GM15510 (cell line): ENCODE results near the gene GBP5.

Experiments used
- POLR2A ChIP-seq: IDR thresholded peaks from 3 replicates; pipeline ENCODE4 v1.6.1; 2011; ENCODE audit warnings: borderline replicate concordance; ENCODE audit not compliant: insufficient read length; ENCODE audit errors: extremely low read depth

The GBP5 gene

GRCh38 chr1:89287181-89288050, 14.8 kb upstream of the GBP5 start:
- no peak for TF ChIP-seq POLR2A

DNA sequence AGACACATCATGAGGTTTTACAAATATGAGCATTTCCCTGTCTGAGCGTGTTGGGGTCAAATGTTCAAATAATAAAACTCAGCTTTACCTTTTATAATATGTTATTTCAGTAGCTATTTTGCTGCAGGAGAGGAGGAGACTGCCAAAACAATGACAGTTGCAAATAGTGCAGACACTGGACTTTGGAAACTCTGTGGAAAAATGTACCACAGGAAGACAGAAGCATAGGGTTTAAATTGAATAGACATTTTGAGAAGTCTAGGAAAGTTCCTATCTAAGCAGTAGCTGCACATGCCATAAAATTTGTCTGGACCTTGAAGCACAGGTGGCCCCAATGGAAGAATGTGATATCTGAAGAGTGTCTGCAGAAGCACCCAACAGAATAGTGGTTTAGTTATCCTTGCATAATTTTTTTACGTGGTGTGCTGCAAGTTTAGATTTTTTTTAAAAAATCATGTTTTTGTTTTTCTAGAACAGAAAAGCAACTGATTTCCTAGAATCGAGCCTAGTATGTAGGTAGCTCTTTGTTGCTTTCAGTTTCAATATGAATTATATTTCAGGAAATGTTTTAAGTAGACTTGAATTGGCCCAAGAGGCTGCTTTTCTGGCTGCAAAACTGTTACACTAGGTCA, 14.0 kb upstream of the GBP5 start:
- no peak for TF ChIP-seq POLR2A

GRCh38 chr1:89285745-89286380, 13.2 kb upstream of the GBP5 start:
- no peak for TF ChIP-seq POLR2A

DNA sequence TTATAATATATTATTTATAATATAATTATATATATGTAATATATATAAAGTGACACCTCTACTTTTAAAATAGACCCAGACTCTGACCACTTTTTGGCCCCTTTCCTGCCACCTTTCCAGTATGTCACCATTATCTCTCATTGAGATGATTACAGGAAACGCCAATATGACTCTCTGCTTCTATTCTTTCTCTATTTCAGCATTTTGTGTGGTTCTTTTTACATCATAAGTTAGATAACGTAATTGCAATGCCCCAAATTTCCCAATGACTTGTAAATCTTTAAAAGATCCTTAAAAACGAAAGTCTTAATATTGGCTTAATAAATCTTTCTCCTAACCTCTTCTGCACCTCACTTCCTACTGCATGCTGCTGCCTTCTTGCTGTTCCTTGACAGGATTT, 8.1 kb upstream of the GBP5 start:
- TF ChIP-seq POLR2A, result no peak

- no peak for TF ChIP-seq POLR2A
Measured at GRCh38 chr1:89279011-89279466, 6.4 kb upstream of the GBP5 start.

DNA sequence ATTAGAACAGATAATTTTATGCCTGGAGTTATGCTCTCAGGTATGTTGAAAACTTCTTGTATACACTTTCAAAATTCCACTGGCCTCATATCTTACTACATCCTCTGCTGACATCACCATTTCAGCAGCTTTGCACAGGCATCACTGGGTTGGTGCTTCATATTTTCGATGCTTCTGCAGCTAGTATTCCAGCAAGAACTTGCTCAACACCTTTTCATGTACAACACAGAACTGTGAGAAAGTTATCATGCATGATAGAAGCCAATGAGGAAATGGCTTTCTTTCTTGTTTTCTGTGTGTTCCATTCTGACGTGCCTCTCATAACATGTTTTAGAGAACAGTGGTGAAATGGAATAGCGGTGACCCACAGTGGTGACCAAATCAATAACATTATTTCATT, 5.1 kb upstream of the GBP5 start:
- no peak for TF ChIP-seq POLR2A

DNA sequence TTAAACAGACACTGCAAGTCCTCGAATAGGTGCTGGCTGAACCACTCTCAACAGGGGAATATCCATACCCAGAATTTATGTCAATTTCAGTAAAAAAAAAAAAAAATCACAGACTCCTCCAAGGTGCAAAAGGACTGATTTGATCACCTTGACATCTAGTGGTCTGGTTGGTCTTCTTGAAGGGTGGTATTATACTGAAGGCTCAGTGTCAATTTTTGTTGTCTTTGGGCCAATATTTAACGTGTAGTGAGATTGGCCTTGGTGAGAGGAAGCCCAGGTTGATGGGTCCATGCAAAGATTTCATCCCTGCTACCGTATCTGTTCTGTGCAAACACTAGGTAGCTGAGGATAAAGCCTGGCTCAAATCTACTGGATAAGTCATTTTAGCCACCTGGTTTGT, 4.0 kb upstream of the GBP5 start:
- no peak for TF ChIP-seq POLR2A

DNA sequence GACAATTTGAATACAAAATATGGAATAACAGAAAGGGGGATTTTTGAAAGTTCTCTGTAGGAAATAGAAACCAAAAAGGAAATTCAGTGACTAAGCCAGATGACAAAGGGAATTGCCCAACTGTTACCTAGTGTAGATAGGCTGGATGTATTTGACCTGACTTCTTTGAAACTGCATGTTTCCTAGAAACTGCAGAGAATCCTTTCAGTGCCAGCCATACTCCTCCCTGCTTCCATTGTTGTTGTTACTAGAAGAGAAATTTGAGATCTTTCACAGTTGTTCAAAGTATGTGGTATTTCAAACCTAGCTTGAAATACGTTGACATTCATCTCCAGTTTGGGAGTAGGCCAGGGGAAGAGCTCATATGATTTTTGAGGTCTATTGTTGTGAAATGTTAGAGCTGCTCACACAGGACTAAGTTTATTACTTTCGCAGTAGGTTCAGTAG, 1.8 kb upstream of the GBP5 start:
- TF ChIP-seq POLR2A, result no peak

- TF ChIP-seq POLR2A, result no peak
Measured at GRCh38 chr1:89273324-89273778, 691 bp upstream of the GBP5 start.

DNA sequence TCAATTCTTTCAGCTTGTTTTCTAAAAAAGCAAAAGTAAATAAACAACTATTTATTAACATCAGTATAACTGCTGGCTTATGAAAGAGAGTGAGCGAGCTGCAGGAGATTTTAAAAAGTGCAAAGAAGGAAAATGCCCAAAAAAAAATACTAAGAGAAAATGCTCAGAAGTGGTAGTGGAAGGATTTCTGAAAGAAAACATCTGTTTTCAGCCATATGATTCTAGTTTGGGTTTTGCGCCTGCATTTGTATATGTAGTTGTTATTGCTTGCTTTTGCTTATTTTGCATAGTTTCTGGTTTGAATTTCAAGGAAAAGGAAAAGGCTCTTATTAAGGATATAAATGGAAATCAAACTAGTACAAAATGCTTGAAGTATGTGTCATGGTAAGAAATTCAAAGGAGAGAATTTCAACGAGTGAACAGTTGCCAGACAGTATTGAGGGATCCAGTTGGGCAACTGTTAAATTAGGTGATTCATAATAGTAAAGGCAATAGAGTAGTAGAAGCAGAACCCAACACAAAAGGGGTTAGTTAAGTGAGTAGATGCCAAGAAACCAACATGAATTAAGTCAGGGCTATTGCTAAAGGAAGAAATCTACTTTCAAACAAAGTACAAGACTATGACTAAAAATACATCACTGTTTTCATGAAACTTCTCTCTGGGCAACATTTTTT, 1.2 kb downstream of the GBP5 start:
- no peak for TF ChIP-seq POLR2A

- TF ChIP-seq POLR2A, result no peak
Measured at GRCh38 chr1:89270423-89270822, 2.2 kb downstream of the GBP5 start.

GRCh38 chr1:89269277-89269676, 3.4 kb downstream of the GBP5 start:
- no peak for TF ChIP-seq POLR2A

DNA sequence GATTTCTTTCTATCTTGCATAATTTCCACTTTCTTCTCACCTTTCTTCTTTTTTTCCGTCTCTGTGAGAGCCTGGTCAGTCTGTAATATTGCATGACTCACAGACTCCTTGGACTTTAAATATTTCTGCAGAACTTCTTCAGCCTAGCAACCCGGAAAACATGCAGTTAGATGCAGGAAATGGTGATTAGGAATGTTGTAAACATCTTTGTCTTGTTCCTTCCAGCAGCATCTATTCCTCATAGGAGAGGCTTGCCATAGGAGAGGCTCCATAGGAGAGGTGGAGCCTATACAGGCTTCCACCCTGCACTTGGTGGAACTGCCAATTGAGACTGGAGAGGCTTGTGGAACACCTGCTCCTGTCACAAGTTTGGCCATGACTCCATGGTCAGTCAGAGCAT, 10.0 kb downstream of the GBP5 start:
- no peak for TF ChIP-seq POLR2A

- no peak for TF ChIP-seq POLR2A
Measured at GRCh38 chr1:89261926-89262515, 10.6 kb downstream of the GBP5 start.
